NCI-H1105 (cell line): ENCODE measurements around the gene VENTX.
A peak's percentile ranks its signal among the peaks of the same experiment; 100 is the strongest.

Experiments used
- DNase-seq: peaks from one replicate; lab custom pipeline; 2025; lab: John Stamatoyannopoulos, UW

The VENTX gene, protein sequence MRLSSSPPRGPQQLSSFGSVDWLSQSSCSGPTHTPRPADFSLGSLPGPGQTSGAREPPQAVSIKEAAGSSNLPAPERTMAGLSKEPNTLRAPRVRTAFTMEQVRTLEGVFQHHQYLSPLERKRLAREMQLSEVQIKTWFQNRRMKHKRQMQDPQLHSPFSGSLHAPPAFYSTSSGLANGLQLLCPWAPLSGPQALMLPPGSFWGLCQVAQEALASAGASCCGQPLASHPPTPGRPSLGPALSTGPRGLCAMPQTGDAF

DNA sequence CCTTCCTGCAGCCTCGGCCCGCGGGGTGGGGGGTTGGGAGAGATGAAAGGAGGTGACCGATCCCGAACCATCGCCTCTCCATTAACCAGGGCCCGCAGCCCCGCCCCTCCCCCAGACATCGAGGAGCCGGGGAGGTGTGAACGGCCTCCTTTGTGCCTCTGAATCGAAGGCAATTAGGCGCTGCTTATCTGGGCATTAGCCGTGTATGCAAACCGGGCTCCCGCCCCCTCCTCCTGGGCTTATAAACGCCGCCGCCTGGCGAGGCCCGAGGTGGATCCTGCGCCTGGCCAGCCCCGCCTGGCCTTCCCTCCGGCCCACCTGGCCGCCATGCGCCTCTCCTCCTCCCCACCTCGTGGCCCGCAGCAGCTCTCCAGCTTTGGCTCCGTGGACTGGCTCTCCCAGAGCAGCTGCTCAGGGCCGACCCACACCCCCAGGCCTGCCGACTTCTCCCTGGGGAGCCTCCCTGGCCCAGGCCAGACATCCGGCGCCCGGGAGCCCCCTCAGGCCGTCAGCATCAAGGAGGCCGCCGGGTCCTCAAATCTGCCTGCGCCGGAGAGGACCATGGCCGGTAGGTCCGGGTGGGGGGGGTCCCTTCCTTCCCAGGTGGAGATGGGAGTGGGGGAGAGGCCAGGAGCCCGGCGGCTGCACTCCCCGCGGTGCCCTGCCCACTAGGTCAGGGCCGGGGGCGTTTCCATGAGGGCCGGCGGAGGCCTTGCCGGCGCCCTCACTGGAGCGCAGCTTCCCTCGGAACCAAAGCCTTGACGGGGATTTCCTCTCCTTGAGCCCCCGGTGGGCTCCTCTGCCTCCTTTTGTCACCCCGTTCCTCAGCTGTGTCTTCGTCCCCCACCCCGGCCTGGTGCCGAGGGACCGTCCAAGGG, at the start of gene VENTX:
Gene VENTX, plus strand, starts transcription at position 268 of the 878 bp plus-strand sequence. Its CDS starts 60 bp downstream, at position 328.
- DNase-seq = peak; percentile 27

DNA sequence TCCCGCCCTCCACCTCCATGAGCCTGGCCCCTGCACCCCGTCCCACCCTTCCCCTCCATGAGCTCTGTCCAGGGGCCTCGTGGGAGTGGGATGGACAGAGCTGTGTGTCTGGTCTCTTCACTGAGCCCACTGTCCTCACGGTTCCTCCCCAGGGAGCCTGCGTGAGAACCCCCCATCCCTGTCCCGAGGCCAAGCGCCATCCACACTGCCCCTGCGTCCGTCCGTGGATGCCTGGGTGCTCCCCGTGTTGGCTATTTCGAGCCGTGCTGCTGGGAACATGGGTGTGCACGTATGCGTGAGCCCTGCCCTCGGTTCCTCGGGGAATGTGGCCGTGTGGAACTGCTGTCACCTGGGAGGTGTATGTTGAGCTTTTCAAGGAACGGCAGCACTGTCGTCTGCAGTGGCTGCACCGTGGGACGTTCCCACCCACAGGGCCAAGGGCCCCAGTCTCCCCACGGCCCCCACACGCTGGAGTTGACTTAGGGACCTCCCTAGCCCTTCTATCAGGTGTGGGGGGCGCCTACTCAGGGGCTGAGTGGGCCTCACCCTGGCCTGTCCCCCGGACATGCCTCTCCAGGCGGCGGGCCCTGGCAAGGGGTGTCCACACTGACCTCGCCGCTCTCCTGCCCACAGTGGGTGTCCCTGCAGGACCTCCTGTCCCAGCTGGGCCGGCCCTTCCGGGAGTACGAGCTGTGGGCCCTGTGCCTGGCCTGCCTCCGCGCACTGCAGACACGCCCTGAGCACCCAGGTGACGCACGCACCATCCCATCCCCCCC, 49.6 kb upstream of the VENTX start:
- no peak for DNase-seq

DNA sequence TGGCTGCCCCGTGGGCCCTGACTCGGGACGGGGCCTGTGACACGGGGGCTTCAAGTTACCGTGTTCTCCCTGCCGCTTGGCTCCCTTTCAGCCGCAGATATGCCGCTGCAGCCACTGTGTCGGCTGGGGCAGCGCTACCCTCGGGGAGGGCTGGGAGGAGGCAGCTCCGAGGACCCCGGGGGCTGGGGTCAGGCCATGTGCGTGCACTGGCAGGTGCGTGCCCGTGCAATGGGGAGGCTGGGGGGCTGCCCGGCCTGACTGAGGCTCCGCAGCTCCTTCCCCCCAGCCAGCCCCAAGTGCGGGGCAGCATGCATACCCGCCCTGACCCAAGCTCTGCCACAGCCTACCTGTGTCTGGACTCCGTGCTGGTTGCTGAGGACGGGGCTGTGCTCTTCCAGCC, 48.4 kb upstream of the VENTX start:
- no peak for DNase-seq

DNA sequence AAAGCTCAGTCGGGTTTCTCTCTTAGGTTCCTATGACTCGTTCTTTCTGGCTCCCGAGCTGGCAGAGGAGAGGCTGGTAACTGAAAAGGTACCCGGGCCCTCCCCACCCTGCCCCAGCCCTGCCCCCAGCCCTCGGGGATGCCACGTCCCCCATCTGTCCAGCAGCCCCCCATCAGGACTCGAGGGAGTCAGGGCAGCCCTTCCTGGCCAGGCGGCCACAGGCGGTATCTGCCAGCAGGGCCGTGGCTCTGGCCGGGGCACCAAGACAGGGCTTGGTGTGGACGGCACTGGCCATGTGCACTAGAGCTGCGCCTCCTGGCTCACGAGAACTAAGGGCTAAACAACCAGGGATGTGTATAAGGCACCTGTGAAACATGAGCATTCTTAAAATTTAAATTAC, 47.9 kb upstream of the VENTX start:
- no peak for DNase-seq

DNA sequence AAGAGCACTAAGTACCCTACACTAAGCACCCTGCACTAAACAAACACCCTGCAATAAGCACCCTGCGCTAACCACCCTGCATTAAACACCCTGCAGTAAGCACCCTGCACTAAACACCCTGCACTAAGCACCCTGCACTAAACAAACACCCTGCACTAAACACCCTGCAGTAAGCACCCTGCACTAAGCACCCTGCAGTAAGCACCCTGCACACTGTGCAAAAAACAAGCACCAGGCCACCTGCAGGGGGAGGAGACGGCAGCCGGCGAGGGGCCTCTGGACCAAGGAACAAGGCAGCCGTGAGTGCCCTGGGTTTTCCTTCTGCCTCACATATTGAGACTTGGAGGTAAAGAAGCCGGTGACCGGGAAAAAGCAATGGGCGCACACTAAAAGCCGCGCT, 47.4 kb upstream of the VENTX start:
- DNase-seq = no peak

DNA sequence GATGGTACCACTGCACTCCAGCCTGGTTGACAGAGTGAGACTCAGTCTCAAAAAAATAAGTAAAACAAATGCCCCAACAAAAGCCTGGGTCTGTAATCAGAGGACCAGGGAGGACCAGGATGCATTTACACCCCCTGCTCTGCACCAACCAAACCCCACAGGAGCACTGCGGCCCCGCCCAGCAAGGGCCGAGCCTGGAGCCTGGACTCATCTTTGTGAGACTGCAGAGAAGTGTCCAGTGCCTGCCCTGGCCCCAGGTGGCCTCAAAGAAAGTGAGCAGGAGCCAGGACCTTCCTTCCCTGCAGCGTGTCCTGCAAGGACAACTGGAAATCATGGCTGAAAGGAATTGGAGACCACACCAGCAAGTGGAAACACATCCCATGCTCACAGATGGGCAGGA, 46.0 kb upstream of the VENTX start:
- no peak for DNase-seq

DNA sequence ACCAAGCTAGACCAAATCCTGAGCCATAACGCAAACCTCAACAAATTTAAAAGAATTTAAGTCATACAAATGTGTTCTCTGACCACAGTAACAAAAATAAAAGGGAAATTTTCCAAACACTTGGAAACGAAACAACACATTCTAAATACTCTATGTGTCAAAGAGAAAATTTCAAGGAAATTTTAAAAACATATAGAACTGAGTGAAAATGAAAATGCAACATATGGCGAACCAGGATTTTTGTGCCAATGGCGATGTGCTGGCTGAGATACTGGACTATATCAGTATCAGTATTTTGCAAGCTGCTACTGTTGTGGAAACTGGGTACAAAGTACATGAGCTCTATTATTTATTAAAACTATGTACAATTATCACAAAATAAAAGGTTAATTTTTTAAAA, 43.5 kb upstream of the VENTX start:
- no peak for DNase-seq

DNA sequence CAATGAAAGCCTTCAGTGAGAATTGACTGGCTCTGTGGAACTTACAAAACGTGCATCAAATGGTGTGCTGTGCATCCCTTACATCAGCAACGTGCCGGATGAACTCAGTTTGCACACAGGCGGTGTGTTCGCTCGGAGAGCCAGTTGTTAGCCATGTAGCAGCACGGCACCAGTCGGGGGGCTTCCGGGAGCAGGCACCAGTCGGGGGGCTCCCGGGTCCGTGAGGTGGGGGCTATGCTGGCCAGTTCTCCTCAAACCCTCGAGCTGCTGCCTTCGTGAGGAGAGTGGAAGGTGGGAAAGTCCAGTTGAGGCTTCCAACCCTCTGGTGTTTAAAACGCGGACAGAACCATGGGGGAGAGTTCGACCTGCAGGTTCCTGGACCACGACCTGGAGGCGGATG, 42.6 kb upstream of the VENTX start:
- no peak for DNase-seq

DNA sequence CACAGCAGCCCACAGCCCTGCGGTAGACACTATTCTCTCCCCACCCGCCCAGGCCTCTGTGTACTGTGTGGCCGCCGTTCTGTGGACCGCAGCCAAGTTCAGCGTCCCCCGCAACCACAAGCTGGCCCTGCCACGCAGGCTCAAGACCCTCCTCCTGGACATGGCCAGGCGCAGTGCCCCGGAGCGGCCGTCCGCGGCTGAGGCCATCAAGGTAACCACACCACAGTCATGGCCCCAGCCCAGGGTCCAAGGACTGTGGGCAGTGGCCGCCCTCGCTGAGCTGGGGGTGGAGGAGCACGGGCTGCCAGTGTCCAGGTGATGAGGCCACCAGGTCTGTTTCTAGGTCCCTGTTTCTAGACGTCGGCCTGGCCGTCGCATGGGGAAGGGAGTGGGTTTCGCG, 42.0 kb upstream of the VENTX start:
- DNase-seq = no peak

DNA sequence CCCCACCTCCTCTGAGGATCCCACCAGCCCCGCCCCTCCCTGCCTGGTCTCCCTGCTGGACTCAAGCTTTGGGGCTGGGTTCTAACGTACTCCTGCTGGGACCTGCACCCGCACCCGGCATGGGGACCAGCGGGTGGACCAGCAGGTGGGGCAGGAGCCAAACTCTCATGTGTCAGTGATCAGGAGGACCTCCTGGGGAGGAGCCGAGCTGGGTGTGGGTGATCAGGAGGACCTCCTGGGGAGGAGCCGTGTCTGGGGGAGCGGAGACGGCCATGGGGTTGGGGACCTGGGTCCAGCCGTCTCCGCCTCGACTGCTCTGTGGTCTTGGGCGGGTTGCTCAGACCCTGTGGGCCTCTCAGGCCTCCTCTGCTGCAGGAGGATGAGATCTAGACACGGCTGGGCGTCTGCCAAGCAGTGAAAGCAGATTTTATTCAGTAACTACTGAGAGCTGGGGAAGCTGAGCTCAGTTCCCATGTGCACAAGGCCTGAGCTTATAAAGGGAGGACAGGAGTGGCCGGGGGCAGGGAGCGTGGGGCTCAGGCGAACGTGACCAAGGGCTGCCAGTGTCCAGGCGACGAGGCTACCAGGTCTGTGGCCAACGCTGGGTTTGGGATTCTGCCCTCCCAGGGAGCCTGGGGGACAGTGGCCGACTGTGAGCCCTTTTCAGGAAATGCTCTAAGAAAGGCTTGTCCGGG, 41.3 kb upstream of the VENTX start:
- DNase-seq = no peak

DNA sequence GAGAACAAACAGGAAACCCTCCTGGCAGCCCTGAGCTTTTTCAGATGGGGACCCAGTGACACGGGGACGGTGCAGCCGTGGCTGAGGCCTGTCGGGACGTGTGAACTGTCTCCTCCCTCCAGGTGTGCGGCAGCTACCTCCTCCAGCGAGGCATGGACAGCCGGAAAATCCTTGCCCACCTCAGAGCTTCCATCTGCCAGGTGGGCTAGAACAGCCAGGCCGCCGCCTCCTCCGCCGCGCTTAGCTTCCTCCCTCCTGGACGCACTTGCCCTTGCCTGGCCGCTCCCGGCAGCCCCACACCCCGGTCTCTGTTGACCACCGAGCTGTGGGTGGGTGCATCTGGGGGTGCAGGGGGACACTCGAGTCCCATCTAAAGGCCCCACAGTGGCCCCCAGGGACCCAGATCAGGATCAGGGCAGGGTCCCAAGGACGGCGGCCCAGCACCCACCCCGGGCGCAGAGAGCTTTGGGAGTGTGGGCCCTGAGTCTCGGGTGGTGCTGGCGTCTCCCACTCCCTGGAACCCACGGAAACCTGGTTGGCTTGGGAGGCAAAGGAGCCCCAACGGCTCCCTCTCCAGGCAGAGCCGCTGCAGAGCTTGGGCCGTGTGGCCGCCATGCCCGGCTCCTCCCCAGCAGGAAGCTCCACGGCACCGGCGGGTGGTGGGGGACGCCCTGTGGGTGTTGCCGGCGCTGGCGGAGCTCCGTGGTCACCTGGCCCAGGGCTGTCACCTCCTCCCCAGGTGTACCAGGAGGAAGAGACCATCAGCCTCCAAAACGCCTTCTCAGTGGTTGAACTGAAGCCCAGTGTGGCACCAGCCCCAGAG, 40.5 kb upstream of the VENTX start:
- no peak for DNase-seq

DNA sequence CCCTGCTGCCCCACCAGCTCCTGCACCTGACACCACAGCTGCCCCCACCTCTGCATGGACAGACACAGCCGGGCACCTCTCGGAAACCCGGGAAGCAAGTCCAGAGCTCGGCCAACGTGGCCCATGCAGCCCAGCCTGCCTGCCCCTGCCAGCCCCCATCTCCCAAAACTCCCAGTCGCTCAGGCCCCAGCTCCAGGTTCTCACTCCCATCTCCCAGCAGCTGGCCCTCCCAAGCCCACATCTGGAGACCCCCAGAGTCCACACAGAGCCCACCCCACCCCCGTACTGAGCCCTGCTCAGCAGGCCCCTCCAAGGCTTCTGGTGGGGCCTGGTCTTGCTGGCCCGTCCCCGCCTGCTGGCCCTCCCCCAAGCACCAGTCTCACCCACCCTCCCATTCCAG, 39.9 kb upstream of the VENTX start:
- no peak for DNase-seq

DNA sequence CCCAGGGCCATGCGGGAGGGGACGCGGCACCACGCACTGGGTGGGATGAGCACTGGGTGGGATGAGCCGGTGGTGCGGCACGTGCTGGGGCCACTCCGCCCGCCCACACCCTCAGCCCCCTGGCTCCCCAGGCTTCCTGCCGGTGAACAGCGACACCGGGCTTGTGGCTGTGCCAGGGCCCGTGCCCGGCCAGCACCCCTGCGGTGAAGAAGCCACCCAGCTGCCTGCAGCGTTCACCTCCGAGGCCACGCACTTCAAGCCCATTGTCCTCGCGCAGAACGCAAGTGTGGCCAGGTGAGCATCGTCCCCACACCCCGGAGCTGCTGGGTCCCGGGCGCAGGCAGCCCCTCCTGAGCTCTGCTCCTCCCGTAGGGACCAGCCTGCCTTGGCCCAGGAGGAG, 39.4 kb upstream of the VENTX start:
- no peak for DNase-seq

DNA sequence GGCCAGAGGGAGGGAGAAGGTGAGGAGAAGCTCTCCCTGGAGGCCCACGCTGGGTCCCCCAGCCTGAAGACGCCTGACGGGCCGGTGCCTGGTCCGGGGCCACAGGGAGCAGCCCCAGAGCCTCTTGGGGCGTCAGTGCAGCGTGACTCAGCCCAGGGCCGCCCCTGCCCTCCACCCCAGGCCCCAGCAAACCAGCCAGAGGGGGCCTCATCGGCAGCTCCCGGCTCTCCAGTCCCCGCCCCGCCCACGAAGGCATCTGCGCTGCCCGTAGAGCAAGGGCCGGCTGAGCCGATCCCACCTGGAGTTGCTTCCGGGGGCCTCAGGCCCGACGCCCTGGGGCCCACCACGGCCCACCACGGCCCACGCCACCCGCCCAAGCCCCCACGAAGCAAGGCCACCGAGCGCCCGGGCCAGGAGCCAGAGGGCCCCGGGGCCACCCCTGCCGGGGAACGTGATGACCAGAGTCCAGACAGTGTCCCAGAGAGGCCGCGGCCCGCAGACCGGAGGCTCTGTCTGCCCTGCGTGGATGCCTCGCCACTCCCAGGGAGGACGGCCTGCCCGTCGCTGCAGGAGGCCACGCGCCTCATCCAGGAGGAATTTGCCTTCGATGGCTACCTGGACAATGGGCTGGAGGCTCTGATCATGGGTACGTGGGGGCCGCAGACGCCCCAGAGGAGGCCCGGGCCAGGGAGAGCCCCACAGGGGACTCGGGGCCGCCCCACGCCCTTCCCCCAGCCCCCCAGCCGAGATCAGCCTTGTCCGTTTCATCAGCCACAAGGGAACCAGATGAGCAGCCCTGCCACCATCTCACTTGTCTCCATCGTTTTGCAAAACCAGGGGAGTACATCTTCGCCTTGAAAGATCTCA, 38.8 kb upstream of the VENTX start:
- no peak for DNase-seq

DNA sequence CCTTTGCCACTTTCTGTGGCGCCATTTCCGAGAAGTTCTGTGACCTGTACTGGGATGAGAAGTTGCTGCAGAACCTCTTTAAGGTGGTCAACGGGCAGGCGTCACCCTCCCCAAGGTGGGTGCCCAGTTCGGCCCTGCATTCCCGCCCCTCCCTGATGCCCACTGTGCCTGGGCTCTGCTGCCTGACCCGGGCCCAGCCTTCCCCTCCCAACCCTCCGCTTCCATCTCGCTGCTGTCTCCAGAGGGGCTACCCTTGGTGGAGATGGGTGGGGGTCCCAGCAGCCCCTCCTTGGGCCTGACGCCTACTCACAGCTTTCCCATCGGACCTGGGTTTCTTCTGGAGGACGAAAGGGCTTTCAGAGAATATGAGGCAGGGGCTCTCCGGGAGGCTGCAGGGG, 38.2 kb upstream of the VENTX start:
- no peak for DNase-seq

DNA sequence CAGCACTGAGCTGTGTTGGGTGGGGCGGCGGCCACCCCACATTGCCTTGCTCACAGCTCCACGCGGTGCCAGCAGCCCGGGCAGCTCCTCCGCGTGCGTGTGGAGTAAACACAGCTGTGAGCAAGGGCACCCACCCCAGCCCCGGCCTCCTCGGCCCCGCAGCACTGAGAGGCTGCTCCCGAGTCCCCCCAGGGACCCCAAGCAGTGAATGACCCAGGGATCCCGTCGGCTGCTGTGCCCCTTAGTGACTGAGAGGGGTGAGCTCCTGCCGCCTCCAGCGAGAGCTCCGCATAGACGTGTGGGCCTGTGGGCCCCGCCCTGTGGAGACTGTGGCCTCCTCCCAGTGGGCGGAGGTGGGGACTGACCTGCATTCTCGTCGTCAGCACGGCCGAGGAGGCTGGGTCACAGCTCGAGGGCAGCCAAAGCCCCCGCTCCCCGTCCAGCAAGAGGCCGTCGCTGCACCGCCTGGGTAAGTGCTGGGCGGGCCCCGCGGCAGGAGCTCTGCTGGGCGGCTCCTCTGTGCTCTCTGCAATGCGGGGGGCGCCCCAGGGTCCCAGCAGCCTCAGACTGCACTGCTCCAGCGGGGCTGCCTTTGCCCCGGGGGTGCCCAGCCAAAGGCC, 37.6 kb upstream of the VENTX start:
- DNase-seq = no peak

DNA sequence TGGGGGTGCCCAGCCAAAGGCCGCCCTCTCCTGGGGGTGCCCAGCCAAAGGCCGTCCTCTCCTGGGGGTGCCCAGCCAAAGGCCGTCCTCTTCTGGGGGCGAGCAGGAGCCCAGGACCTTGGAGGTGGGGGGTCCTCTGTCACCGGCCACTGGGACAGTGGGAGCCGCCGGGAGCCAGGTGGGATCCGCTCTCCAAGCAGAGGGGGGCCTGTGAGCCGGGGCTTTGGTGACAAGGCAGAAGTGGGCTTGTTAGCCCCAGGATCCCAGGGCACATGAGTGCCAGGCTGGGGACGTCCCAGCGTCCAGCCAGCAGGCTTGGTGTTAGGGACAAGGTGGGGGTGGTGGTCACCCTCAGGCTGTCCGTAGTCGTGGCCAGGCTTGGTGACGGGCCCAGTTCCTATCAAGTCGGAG, 37.0 kb upstream of the VENTX start:
- no peak for DNase-seq

DNA sequence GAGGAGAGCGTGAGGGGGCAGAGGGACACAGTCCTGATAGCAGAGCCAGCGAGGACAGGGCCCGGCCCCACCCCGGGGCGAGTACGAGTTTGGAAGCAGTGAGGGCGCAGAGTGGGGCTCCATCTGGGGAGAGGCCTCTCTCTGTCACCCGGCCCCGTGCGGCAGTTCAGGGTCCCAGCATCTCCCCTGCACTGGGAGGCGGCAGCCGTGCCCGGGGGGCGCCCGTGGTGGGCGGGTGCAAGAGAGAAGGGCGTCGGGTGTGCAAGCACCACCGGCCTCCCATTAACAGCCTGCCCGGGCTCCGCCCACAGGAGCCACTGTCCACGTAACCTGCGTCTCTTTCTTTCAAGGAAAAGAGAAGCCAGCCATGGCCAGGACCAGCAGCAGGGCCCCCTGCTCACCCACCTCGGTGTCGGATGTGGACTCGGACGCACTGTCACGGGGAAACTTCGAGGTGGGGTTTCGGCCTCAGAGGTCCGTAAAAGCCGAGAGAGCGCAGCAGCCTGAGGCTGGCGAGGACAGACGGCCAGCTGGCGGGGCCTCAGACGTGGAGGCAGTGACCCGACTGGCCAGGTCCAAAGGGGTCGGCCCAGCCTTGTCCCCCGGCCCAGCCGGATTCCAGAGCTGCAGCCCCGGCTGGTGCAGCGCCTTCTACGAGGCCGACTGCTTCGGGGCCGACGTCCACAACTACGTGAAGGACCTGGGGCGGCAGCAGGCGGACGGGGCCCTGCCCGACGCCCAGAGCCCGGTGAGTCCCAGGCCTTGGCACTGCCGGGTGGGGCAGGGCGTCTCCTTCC, 36.3 kb upstream of the VENTX start:
- DNase-seq = no peak
